Stimulated activated CD8-positive, alpha-beta memory T cell treated with anti-CD3 and anti-CD28 coated beads, Interleukin-15, amount 100 ng/mL, for 1 hour (primary cell): ENCODE data around the gene OMP.
A peak's percentile ranks its signal among the peaks of the same experiment; 100 is the strongest.

Experiments
- DNase-seq: peaks from one replicate; pipeline ENCODE4 v3.0.0-alpha.2; 2020; ENCODE audit warnings: low read depth

OMP gene

DNA sequence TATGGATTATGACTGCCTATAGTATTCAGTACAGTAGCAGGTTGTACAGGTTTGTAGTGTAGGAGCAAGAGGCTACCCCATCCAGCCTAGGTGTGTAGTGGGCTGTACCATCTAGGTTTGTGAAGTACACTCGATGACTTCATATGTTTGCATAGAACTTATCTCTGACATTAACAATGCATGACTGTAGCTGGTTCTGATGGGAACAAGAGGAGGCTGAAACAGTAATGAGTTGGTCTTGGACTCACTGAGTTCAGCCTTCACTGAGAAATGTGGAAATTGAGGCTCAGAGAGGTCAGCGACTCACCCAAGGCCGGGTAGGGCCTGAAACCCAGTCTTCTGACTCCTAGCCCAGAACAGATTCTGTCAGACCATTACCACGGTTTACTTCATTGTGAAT, 38.4 kb downstream of the OMP start:
- no peak for DNase-seq

DNA sequence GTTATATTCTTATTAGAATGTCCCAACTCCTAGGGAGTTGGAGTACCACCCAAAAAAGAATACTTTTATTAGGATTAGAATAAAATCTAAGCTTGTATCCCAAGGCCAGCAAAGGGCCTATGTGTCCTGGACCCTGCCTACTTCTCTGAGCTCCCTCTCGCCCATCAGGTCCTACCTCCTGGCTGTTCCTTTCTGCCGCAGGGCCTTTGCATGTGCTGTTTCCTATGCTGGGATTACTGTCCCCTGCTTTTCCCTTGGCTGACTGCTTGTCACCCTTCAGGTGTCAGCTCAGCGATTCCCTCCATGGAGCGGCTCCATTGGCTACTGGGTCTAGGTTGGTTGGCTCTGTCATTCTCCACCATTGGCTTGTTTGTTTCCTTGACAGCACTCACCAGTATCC, 38.8 kb downstream of the OMP start:
- DNase-seq, result no peak

DNA sequence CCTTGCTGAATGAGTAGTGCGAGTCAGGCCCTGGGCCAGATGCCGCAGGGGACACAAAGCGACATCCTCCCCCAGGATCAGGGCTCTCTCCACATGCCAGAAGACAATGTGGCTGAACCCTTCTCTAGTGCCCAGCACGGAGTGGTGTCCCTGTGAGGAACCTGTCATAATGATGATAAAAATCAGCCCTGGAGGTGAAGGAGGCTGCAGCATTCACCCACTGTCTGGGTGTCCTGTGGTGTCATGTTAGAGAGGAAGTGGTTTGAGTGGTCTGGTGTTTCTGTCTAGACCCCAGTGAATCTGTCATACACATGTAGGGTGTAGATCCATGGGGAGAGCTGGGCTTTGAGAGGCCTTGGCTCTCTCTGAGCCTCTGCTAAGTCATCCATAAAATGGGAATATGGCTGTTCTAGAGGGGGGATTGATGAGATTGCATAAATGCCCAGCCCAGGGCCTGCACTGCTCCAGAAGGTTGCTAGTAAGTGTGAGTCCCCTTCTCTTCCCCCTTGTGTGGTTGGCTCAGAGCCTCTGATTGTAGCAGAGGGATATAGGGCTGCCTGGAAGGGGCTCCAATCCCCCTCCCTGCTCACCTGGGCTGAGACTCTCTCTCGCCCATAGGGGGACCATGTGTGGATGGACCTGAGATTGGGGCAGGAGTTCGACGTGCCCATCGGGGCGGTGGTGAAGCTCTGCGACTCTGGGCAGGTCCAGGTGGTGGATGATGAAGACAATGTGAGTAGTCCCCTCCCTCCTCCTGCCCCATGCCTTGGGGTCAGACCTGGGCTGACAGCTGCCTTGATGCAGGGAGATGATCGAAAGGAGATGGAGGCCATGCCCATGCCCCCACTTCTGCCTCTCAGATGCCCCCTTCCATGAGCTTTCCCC, 39.7 kb downstream of the OMP start:
- DNase-seq, result peak; percentile 8

DNA sequence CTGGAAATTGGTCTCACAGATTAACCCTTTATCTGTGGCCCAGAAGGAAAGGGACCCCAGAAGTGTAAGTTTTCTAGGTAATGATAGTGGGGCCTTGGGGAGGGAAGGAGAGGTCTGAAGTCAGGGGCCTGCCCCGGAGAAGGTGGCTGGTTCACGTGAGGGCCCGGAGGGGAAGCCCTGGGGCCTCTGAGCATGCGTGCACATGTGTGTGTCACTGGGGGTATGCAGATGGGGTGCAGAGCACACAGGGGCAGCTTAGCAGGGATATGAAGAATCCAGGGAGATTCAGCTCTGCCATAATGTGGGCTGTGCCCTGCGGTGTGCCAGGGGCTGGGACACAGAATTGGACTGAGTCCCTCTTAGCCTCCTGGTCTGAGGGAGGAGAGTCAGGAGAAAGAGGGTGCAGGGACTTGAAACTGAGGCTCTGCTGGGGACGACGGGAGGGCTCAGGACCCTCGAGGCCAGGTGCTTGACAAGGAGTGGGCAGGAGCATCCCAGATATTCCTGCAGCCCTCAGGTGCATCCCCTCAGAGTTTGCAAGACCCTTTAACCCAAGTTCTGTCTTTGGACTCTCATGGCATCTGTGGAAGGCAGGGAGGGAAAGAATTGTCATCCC, 40.9 kb downstream of the OMP start:
- no peak for DNase-seq

DNA sequence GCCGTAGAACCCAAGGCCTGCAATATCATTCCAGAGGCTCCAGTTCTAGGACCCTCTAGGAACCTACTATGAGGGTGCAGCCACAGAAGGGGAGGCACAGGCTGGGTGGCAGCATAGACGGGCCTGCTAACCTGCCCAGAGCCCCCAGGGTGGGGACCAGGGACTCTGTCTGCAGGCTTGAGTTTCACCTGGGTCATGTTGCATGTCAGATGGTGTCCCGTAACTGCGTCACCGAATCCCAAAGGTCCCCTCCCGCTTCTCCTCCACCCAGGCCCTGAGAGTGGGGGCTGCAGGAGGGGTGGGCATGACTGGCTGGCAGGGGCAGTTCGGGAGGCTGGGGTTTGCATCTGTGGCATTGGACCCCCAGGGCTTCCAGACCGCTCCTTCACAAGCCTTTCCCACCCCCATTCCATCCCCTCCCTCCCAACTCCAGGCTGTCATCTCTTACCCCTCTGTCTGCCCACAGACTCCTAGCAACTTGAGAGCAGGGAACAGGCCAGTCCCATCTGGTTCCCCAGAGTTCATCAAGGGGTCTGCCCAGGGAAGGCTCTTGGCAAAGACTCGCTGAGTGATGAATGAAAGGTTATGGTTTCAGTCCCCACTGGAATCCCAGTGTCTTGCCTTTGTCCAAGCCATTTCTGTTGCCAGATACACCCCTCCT, 41.7 kb downstream of the OMP start:
- DNase-seq, result no peak

DNA sequence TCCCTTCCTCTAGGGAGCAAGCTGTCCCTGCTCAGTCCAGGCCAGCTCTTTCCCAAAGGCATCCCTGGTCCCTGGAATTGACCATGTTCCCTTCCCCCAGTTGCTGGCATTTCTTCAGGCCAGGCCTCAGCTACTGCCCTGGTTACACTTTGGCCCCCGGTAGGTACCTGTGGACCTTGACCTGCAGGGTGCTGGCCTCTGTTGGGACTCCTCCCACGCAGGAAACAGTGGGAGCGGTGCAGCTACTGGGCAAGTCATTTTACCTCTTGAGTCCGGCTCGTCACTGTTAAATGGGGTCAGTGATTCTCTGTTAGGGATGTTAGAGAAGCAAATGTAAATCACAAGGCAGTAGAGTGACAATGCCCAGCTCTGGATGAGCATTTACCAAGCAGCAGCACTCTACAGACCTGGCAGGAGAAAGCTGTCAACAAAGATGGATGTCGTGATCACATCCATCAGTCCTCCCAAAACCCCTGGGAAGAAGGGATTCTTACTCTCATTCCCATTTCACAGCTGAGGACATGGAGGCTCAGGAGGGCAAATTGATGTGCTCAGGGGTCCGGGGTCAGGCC, 42.3 kb downstream of the OMP start:
- DNase-seq, result no peak

DNA sequence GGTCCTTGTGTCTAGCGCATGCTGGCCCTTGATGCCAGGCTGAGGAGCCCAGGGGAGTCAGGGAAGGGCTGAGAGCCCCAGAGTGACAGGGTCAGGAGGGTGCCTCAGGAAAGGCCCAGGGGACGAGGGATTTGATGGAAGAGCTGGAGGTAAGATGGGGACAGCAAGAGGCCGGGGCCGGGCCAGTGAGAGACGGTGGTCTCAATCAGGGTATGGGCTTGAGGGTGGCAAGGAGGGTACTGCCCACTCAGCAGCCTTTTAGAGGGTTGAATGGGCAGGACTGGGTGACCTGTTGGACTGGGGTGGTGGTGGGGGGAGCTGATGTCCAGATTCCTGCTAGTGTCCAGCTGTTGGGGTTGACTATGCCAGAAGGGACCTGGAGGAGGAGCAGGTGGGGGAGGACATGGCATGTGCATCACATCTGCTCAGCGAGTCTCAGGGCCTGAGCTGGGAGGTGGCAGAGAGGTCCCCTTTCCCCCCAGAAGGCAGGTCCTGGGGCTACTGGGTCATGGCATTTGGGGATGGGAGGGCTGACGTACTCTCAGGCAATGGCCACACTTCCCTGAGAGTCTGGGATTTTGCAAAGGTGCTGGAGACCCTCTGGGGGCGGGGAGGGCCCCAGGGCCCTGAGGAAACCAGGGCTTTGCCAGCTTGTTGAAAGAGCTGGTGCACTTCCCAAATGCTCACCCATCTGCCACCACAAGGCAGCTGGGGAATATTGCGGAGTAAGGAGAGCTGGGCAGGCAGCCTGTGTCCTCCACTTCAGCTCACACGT, 43.8 kb downstream of the OMP start:
- DNase-seq, result no peak

DNA sequence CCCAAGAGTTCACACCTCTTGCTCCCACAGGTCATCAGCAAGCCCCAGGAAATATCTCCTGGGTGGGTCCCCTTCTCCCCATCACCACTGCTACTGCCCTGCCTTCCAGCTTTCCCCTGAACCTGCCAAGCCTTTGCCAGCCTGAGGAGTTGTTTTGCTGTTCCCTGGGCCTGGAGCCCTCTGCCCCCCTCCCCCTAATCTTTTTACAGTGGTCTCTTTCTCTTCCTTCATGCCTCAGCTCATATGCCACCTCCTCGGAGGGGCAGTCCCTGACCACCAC, 44.3 kb downstream of the OMP start:
- no peak for DNase-seq

DNA sequence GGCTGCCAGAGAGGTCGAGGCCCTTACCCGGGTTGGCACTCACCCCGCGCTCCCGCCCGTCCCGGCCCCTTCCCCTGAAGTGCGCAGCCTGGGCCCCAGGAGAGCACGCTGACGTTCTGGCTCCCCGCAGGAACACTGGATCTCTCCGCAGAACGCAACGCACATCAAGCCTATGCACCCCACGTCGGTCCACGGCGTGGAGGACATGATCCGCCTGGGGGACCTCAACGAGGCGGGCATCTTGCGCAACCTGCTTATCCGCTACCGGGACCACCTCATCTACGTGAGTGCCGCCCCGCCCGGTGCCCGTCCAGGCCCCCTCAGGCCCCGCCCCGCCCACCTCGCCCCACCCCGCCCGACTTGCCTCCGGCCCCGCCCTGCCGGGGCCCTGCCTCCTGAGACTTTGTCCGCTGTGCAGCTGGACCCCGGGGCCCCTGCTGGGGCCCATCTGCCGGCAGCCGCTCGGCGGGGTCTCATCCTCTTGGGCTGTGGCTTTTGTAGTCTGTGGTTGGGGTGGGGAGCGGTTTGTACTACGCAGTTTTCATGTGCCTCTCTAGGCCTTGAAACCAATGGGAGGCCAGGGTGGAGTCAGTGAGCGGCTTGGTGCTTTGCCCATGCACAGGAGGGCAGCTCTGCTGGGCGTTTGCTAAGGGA, 45.2 kb downstream of the OMP start:
- DNase-seq, result peak; percentile 4

DNA sequence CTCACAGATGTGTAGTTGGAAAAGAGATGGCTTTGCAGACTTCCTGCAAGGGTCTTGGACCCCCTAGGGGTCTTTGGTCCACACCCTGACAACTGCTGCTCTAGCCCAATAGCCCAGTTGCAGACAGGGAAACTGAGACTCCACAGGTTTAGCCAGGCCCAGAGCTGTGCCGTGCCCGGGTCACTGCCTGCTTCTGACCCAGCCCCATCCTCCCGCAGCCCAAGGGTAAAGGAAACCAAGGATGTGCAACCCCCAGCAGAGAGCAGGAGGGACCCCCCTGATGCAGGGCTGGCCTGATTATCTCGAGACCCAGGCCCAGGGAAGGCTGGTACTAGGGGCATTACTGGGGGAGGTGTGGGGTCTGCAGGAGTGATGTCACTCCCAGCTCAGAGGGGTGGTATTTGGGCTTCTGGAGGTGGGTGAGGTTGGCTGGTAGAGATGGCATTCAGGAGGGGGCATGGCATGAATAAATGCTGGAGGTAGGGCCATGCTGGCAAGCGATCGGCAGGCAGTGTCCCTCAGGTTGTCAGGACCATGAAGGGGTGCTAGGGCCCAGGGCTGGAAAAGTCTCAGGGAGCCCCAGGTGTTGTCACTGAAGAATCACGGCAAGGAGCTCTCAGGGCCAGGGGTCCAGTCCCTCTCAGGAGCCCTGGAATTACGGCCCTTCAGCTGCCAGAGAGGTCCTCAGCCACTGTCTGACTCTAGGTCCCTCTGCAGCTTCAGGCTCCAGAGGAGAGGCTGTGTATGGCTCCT, 46.5 kb downstream of the OMP start:
- no peak for DNase-seq

DNA sequence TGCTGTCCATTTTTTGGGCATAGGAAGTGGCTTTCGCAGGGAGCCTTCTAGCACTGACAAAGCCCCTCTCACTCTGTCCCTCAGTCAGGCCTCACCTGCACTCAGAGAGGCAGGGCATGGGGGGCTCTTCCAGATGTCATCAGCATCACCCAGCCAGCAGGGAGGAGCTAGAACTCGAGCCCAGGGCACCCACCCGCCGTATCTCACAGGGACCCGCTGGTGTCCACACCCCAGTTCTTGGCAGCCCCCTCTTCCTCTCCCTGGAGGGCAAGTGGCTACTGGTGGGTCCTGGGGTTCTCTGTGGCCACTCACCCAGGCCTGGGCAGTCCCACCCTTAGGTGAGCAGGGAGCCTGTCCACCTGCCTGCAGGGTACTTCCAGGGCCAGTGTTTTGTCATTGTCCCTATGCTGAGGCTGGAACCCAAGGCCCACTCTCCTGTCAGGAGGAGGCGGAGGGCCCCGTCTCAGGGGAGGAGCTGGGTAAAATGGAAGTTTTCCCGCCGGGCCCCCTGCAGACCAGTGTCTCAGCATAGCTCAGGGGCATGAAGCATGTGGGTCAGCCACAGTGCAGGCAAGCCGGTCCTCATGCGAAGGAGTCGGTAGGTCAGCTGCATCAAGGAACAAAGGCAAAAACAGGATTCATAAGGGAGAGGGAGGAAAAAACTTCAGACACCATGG, 47.2 kb downstream of the OMP start:
- no peak for DNase-seq

DNA sequence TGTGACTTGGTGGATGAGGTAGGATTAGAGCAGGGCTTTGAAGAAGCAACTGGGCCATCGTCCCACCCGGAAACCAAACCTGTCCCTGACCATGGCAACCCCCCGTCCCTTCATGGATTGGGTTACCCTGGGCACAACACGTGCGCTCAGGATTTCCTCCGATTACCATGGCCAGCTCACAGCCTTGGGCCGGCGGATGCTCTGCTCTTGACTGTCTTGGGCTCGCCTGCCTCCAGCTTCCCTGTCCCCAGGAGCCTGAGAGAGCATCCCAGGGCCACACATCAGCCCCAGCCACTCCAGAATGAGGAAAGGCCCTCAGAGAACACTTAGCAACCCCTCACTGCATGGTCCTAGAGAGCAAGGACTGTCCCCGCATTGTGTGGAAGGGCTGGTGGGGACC, 48.2 kb downstream of the OMP start:
- DNase-seq, result no peak

DNA sequence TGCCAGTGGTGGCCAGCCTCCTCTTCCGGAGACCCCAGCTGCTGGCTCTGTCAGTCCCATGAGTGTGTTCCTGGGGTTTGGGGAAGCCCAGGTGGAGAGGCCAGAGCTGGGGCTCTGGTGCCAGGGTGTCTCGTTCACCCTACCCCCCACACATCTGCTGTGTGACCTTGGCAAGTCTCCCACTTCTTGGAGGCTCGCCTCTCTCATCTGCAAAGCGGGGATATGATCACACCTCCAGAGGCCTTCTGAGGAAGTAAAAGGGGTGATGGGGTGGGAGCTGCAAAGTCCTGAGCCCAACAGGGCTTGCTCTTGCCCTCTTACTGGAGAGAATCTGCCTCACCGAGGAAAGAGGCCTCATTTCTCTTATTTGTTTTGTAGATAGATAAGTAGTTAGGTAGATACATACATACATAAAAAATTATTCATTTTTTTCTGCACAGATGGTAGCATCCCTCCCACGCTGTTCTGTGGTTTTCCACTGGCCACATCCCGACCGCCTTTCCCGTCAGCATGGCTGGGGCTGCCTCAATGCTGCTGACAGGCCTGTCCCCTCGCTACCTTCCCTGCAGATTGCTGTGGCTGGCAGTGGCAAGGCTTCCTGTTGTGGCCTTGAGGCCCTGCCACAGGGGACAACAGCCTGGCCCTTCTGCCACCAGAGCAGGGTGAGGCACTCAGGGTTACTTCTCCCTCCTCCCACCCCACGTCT, 49.3 kb downstream of the OMP start:
- DNase-seq, result peak; percentile 2

DNA sequence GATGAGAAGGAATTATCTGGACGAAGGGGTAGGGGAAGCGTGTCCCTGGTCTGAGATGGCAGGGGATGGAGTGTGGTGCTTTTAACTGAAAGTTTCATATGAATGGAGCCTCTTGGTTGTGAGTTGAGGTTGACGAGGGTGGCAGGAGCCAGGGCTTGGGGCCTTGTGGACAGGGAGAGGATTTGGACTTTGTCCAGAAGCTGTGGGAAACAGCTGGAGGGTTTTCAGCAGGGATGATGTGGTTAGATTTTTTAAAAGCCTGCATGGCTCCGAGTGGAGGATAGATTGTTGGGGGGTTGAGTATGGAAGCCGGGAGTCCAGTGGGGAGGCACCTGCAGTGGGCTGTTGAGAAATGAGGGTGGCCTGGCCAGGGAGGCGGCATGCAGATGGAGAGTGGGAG, 50.2 kb downstream of the OMP start:
- no peak for DNase-seq
